Spleen (tissue), 7 donors: ENCODE results near the gene HOXD8.

Source experiments
- CTCF ChIP-seq, 11 experiments: fragments of 200-600 bp in 7 of 11; fragments of 450-650 bp in 4 of 11; sonication (generic) in 4 of 11; IDR thresholded peaks in 8 of 11; conservative IDR thresholded peaks in 3 of 11; 1 replicate in 7 of 11; 2 replicates in 4 of 11; pipeline versions ENCODE4 v1.4.0 to v1.8.0; 2016 to 2021; ENCODE audit warnings: antibody characterized with exemption in 11 of 11, inconsistent platforms in 4 of 11, mild to moderate bottlenecking in 1 of 11
- POLR2A ChIP-seq, 3 donors: fragments of 450-650 bp; IDR thresholded peaks; one replicate each; pipeline ENCODE4 v1.5.1; 2017; ENCODE audit warnings: antibody characterized with exemption in 3 of 3, mild to moderate bottlenecking in 1 of 3
- POLR2AphosphoS5 ChIP-seq, 3 donors: sonication (generic); formaldehyde crosslinking; IDR thresholded peaks; one replicate each; pipeline ENCODE4 v1.5.1; 2017; ENCODE audit warnings: antibody characterized with exemption in 3 of 3
- donor health status: DM: no; HTN: no; CAD: no; lungs with moderate emphysema.
- donor health status: DM: no; HTN: no; CAD: no.
- donor health status: DM: no; HTN: no; CAD: no.

DNA sequence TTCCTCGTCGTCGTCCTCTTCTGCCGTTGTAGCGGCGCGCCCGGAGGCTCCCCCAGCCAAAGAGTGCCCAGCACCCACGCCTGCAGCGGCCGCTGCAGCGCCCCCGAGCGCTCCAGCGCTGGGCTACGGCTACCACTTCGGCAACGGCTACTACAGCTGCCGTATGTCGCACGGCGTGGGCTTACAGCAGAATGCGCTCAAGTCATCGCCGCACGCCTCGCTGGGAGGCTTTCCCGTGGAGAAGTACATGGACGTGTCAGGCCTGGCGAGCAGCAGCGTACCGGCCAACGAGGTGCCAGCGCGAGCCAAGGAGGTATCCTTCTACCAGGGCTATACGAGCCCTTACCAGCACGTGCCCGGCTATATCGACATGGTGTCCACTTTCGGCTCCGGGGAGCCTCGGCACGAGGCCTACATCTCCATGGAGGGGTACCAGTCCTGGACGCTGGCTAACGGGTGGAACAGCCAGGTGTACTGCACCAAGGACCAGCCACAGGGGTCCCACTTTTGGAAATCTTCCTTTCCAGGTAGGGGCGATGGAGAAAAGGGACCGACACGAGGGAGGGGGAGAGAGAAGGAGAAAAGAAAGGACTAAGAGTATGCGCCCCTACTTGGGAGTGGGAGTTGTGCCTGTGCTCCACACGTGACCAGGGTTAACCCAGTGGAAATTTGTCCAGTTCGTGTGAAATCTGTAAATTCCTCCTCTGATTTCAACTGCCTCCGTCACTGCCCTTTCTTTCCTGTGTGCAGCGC is 36.2 kb upstream of the HOXD8 start:
- TF ChIP-seq POLR2AphosphoS5 (IDR thresholded peaks at IDR 0.05) (no peak), CTCF (IDR thresholded peaks at IDR 0.05 in 8 of 11, conservative IDR thresholded peaks at IDR 0.05 in 3 of 11) (no peak), POLR2A (IDR thresholded peaks at IDR 0.05) (no peak)
